ENCODE data around the gene CBY2.

Gene CBY2

GRCh38 chr13:45713721-45714120 lies 11.6 kb downstream of the CBY2 start:
- no peaks in the 10 kb centered on the region for H3K36me3 ChIP-seq (ENCODE audit: control insufficient read depth, low read length)

GRCh38 chr13:45714170-45714569 lies 12.1 kb downstream of the CBY2 start:
- H3K27ac ChIP-seq (ENCODE audit: low read depth, low read length), result no peak overlapping the region
- H3K4me1 ChIP-seq (ENCODE audit: control insufficient read depth, low read length), result no peaks in the 10 kb centered on the region
- H3K27me3 ChIP-seq (ENCODE audit: control insufficient read depth, low read length), result peaks cover 7% of the 10 kb centered on the region
- no peaks in the 10 kb centered on the region for H4K20me1 ChIP-seq (ENCODE audit: control insufficient read depth, insufficient read depth, low read depth, low read length)
- H3K36me3 ChIP-seq (ENCODE audit: control insufficient read depth, low read length), result no peaks in the 10 kb centered on the region
- H3K79me2 ChIP-seq (ENCODE audit: control insufficient read depth, low read length), result no peaks in the 10 kb centered on the region
- H3K4me2 ChIP-seq (ENCODE audit: low read length), result no peak overlapping the region
- H3K9me2 ChIP-seq (replicated peaks; ENCODE audit: control insufficient read depth, low read length), result no peaks in the 10 kb centered on the region
- no peak overlapping the region for H3K4me3 ChIP-seq (ENCODE audit: low read length)
- H3F3A ChIP-seq (ENCODE audit: control insufficient read depth, insufficient read depth), result no peaks in the 10 kb centered on the region
- TF ChIP-seq EZH2phosphoT487 (IDR thresholded peaks at IDR 0.05; ENCODE audit: borderline replicate concordance, low read length), result no peak
- no peak for TF ChIP-seq CTCF (IDR thresholded peaks at IDR 0.05; ENCODE audit: low read depth, low read length, poor library complexity, severe bottlenecking)
- H3K9me3 ChIP-seq (ENCODE audit: control insufficient read depth, insufficient read depth, low read length), result no peaks in the 10 kb centered on the region

More at GRCh38 chr13:45713721-45714120, 11.6 kb downstream of the CBY2 start:
- no peaks in the 10 kb centered on the region for H3K4me1 ChIP-seq (ENCODE audit: control insufficient read depth, low read length)
- no peak overlapping the region for H3K4me2 ChIP-seq (ENCODE audit: low read length)
- no peak overlapping the region for H3K4me3 ChIP-seq (ENCODE audit: low read length)
- H3K27me3 ChIP-seq (ENCODE audit: control insufficient read depth, low read length), result peaks cover 7% of the 10 kb centered on the region
- H4K20me1 ChIP-seq (ENCODE audit: control insufficient read depth, insufficient read depth, low read depth, low read length), result no peaks in the 10 kb centered on the region
- no peaks in the 10 kb centered on the region for H3F3A ChIP-seq (ENCODE audit: control insufficient read depth, insufficient read depth)
- H3K9me2 ChIP-seq (replicated peaks; ENCODE audit: control insufficient read depth, low read length), result no peaks in the 10 kb centered on the region
- H3K9me3 ChIP-seq (ENCODE audit: control insufficient read depth, insufficient read depth, low read length), result no peaks in the 10 kb centered on the region
- TF ChIP-seq EZH2phosphoT487 (IDR thresholded peaks at IDR 0.05; ENCODE audit: borderline replicate concordance, low read length) (no peak), CTCF (IDR thresholded peaks at IDR 0.05; ENCODE audit: low read depth, low read length, poor library complexity, severe bottlenecking) (no peak)
- no peak overlapping the region for H3K27ac ChIP-seq (ENCODE audit: low read depth, low read length)
- H3K79me2 ChIP-seq (ENCODE audit: control insufficient read depth, low read length), result no peaks in the 10 kb centered on the region

GRCh38 chr13:45715351-45715750 lies 13.2 kb downstream of the CBY2 start:
- H3K4me1 ChIP-seq (ENCODE audit: control insufficient read depth, low read length), result no peaks in the 10 kb centered on the region
- no peaks in the 10 kb centered on the region for H4K20me1 ChIP-seq (ENCODE audit: control insufficient read depth, insufficient read depth, low read depth, low read length)
- H3F3A ChIP-seq (ENCODE audit: control insufficient read depth, insufficient read depth), result no peaks in the 10 kb centered on the region
- no peak for TF ChIP-seq EZH2phosphoT487 (IDR thresholded peaks at IDR 0.05; ENCODE audit: borderline replicate concordance, low read length)
- TF ChIP-seq CTCF (IDR thresholded peaks at IDR 0.05; ENCODE audit: low read depth, low read length, poor library complexity, severe bottlenecking), result no peak
- no peaks in the 10 kb centered on the region for H3K9me3 ChIP-seq (ENCODE audit: control insufficient read depth, insufficient read depth, low read length)
- H3K4me2 ChIP-seq (ENCODE audit: low read length), result no peak overlapping the region
- no peaks in the 10 kb centered on the region for H3K36me3 ChIP-seq (ENCODE audit: control insufficient read depth, low read length)
- no peak overlapping the region for H3K27ac ChIP-seq (ENCODE audit: low read depth, low read length)
- no peaks in the 10 kb centered on the region for H3K9me2 ChIP-seq (replicated peaks; ENCODE audit: control insufficient read depth, low read length)
- no peaks in the 10 kb centered on the region for H3K79me2 ChIP-seq (ENCODE audit: control insufficient read depth, low read length)
- H3K27me3 ChIP-seq (ENCODE audit: control insufficient read depth, low read length), result peaks cover 7% of the 10 kb centered on the region
- H3K4me3 ChIP-seq (ENCODE audit: low read length), result no peak overlapping the region

Data from DOHH2 (cell line).